HL-60 (cell line): ENCODE data around the gene EVI5L.

Experiments
- CTCF ChIP-seq: IDR thresholded peaks from one replicate; pipeline ENCODE4 v1.5.1; 2011; ENCODE audit warnings: low read length, control low read depth, inconsistent platforms; ENCODE audit not compliant: insufficient read depth
- GABPA ChIP-seq: IDR thresholded peaks from 2 replicates; pipeline ENCODE4 v1.6.1; 2012; ENCODE audit warnings: low read depth
- POLR2AphosphoS5 ChIP-seq: IDR thresholded peaks from 2 replicates; pipeline ENCODE4 v1.6.1; 2012; ENCODE audit warnings: low read depth
- TF ChIP-seq, protein P1 (sequence below): IDR thresholded peaks from 2 replicates; pipeline ENCODE4 v1.6.1; 2012; ENCODE audit warnings: low read depth; ENCODE audit not compliant: insufficient replicate concordance

GRCh38 chr19:7902796-7903243, 72.8 kb downstream of the EVI5L start:
- TF ChIP-seq CTCF, result no peak
- TF ChIP-seq POLR2AphosphoS5, result no peak
- TF ChIP-seq, protein P1, sequence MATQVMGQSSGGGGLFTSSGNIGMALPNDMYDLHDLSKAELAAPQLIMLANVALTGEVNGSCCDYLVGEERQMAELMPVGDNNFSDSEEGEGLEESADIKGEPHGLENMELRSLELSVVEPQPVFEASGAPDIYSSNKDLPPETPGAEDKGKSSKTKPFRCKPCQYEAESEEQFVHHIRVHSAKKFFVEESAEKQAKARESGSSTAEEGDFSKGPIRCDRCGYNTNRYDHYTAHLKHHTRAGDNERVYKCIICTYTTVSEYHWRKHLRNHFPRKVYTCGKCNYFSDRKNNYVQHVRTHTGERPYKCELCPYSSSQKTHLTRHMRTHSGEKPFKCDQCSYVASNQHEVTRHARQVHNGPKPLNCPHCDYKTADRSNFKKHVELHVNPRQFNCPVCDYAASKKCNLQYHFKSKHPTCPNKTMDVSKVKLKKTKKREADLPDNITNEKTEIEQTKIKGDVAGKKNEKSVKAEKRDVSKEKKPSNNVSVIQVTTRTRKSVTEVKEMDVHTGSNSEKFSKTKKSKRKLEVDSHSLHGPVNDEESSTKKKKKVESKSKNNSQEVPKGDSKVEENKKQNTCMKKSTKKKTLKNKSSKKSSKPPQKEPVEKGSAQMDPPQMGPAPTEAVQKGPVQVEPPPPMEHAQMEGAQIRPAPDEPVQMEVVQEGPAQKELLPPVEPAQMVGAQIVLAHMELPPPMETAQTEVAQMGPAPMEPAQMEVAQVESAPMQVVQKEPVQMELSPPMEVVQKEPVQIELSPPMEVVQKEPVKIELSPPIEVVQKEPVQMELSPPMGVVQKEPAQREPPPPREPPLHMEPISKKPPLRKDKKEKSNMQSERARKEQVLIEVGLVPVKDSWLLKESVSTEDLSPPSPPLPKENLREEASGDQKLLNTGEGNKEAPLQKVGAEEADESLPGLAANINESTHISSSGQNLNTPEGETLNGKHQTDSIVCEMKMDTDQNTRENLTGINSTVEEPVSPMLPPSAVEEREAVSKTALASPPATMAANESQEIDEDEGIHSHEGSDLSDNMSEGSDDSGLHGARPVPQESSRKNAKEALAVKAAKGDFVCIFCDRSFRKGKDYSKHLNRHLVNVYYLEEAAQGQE, result no peak
- no peak for TF ChIP-seq GABPA
